ENCODE measurements around the gene ID2.

ID2 gene, protein sequence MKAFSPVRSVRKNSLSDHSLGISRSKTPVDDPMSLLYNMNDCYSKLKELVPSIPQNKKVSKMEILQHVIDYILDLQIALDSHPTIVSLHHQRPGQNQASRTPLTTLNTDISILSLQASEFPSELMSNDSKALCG

DNA sequence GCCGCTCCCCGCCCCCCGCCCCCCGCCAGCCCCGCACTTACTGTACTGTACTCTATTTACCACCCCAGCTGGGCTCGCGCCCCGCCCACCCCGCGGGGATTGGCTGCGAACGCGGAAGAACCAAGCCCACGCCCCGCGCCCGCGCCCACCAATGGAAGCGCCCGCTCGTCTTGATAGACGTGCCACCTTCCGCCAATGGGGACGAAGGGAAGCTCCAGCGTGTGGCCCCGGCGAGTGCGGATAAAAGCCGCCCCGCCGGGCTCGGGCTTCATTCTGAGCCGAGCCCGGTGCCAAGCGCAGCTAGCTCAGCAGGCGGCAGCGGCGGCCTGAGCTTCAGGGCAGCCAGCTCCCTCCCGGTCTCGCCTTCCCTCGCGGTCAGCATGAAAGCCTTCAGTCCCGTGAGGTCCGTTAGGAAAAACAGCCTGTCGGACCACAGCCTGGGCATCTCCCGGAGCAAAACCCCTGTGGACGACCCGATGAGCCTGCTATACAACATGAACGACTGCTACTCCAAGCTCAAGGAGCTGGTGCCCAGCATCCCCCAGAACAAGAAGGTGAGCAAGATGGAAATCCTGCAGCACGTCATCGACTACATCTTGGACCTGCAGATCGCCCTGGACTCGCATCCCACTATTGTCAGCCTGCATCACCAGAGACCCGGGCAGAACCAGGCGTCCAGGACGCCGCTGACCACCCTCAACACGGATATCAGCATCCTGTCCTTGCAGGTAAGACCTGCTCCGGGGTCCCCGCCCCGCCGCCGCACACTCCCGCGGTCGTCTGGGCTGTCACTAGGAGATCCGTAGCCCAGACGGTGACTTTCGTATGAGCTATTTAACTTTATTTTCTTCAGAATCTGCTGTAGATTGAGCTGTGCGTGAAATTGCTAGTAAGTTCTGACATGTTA lies at the start of gene ID2:
Gene ID2 (plus strand): TSS at position 271 of the 907 bp plus-strand sequence. CDS start 110 bp downstream, at position 381.
- DNase-seq (ENCODE audit: low read depth) = peak; percentile 82

DNA sequence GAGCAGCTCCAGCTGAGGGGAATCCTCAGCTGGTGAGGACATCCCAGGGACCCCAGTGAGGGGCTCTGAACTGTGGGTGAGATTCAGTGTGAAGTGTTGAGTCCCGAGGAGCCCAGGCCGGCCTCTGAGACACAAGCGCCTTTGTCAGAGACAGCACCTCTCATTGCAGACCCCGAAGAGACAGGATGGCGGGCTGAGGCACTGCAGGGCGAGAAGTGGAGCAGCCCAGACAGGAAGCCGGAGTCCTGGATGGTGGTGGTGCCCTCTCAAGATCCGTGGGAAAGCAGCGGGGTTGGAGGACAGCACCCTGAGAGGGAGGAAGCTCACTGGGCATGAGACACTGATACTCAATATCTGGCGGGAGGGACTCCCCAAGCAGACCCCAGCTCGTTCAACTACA lies 49.1 kb upstream of the ID2 start:
- no peak for DNase-seq (ENCODE audit: low read depth)

DNA sequence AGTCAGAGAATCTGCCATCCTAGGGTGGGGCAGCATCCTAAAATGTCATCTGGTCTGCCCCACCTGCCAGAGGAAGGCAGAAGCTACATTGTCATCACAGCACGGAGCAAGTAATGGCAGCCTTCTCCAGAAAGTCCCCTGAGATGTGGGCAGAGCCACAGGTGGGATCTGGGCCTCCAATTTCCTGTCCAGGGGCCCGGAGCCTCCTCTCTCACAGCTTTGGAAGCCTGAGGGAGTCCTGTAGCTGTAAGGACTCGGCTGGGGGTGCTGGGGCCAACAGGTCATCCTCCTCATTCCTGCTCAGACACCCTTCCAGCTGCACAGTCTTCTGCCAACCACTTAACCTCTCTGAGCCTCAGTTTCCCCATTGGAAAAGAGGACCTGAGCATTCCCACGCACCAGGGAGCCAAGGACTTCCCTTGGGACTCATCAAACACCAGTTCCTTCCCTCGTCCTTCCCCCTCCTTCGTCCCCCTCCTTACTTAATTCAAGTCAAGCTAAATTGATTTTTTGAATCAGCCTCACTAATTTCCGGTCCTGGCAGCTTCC lies 48.6 kb upstream of the ID2 start:
- DNase-seq (ENCODE audit: low read depth) = no peak

DNA sequence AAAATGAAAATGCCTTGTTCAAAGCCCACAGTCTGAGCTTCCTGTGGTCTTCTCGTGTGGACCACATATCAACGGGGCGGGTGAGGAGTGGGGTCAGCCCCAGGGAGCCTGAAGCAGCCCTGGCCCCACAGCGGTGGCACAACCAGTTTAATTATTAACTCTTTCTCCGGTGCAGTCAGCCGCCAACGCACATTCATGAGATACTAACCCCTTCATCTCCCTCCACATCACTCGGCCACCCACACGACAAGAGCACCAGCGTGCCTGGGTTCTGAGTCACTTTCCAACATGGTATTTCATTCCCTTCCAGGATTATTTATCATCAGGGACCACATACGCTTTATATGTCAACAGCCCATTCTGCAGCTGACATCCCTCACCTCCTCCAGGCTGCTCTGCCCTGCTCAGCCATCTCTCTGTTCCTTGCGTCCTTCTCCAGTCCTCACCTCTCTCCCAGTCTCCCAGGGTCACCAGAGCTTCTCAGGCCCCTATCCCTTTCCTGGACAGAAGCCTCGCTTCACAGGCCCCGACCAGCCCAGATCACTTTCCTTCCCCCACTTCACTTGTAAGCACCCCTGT lies 48.0 kb upstream of the ID2 start:
- DNase-seq (ENCODE audit: low read depth) = peak; percentile 22

DNA sequence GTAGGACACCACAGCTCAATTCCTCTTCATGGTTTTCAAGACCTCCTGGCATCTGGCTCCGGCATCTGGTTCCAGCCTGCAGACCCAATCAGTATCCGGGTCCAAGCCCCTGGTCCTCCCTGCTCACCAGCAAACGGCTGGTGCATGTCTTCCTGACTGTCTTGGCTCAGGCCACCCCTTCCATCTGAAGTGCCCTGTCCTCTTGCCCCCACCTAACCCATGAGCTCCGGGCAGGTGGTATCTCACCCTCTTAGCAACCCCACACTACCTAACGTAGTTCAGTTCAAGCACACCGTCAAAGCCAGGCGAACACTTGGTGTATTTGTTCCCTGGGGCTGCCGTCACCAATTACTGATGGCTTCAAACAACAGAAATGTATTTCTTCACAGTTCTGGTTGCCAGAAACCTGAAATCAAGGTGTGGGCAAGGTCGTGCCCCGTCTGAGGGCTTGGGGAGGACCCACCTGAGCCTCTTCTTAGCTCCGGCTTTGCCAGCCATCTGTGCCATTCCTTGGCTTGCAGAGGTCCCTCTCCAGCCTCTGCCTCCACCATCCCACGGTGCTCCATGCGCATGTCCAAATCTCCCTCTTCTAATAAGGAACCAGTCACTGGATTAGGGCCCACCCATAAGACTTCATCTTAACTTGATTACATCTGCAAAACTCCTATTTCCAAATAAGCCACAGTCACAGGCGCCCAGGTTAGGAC lies 47.2 kb upstream of the ID2 start:
- DNase-seq (ENCODE audit: low read depth) = no peak

DNA sequence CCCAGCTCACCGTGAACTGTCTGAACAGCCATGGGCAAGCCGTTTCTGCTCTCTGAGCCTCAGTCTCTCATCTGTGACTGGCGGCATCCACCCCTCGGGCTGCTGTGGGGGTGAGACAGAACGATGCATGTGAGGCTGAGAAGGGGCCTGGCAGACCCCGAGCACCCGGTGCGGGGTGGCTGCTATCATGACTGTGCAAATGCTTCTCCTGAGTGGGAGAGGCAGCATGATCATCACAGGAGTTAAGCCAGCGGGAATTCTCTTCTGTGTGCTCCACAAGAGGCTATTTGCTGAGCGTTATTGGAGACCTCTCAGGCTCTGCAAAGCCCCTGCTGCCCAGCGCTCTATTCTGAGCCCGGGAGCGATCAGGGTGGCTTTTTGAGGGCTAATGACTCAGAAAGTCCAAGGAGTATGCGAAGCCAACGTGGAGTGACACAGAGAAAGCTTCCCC lies 45.8 kb upstream of the ID2 start:
- DNase-seq (ENCODE audit: low read depth) = no peak

DNA sequence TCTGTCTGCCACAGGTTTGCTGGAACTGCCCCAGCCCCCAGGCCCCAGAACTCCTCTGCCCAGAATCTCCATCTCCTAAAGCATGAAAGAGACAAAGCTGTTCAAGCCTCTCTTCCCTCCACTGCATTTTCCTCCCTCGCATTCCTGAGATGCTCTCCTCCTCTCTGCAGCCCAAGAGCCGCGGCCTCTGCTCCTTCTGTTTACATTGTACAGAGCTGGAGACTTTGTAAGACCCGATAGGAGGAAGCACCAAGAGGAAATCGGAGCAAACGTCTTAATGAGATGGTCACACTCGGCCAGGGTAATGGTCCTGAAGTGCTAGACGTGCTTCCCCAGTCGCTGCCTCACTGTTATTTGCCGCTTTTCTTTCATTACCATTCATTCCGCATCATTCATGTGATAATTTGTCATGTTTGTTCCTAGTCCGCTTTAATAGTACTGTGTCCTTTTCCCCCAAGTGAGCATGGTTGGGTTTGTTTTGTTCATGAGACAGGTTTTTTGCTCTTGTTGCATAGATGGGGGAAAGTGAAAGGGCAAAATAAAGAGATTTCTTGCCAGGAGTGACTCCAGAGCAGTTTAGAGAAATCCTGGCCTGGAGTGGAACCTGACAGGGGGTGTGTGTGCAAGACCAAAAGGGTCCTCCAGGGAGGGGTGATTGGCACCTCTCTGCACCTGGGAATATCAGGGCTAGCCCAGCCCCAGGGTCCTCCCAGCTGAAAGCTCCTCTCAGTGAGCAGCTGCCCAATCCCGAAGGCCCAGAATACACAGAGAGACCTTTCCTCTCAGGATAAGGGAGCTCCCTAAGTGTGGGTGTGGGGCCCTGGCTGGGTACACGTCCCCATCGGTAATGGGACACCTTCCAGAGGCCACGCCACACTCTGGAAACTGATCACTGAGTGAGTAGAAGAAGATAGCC lies 44.9 kb upstream of the ID2 start:
- no peak for DNase-seq (ENCODE audit: low read depth)

DNA sequence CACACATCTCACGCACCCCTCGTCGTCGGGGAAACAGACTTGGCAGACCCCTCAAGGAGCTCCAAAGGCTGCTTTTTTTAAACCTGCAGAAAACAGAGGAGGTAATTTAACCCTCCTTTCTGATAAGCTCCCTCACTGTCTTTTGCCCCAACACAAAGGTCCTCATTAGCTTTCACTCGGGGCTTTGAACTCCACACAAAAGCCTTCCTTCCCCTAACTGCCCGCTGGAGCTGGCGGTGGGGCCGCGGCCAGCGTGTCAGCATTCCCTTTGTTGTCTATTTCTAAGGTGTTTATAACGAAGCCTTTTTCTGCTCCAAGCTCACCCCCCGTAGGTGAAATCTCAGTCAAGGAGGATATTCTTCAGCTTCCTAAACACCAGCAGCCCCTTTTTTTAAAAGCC lies 43.5 kb upstream of the ID2 start:
- no peak for DNase-seq (ENCODE audit: low read depth)

DNA sequence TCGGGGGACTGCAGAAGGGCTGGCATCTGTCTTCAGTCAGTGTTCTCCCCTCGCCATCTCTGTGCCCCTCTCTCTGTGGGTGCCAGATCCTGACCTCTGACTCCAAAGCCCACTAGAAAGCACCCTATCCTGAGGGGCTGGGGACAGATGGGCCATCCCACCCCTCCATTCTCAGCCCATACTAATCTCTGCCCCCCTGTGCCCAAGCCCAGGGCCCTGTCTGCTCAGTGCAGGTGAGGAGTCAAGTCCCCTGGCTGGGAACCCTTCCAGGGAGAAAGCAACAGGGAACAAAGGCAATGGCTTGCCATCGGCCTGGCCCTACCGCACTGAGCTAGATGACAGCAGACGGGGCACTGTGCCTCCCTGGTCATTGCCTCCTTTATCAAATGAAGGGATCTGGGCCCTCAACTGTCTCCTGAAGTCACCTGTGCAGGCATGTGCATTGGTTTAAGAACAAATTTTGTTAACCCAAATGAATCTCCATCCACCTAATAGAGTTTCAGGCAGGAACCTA lies 42.7 kb upstream of the ID2 start:
- no peak for DNase-seq (ENCODE audit: low read depth)

DNA sequence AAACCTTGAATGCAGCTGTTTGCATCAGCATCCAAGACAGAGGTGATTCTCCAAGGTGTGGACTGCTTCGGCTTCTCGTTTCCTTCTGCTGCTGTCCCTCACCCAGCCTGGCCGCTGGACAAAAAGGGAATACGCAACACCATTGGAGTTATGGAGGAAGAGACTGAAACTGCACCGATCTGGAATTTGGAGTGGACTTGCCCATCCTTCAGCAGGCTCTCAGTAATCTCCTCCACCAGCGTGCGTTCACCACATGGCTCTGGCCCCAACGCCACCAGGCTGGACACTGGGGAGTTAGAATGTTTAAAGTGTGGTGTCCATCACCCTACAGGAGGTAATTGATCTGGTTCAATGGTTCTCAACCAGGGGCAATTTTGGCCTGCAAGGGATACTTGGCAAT lies 41.4 kb upstream of the ID2 start:
- DNase-seq (ENCODE audit: low read depth) = no peak

DNA sequence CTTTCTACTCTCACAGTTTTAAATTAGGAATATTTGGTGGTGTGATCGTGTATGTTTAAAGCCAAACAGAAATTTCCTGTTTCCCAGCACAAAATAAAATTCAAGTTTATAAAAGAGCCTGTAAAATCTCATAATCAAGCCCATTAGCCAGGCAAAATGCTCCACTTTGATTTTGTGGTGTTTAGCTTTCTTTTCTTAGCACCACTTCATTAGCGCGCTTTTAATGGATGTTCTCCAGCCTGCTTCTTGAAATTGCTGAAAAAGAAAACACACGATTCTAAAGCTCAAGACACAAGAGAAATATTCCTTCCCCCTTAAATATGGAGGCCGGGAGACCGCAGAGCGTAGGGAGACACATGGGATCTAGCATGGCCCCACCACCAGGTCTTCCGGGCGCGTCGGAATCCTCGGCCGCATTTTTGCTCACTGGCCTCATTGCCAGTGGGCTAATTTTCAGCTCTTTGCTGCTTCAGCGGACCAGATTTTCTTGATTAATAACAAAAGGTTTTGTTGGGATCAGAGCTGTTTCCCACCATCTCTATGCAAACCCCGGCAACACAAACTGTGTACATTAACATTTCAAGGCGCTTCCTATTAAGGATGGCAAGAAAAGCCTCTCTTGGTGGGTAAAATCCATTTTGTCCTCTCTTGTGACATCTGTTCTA lies 40.4 kb upstream of the ID2 start:
- no peak for DNase-seq (ENCODE audit: low read depth)

DNA sequence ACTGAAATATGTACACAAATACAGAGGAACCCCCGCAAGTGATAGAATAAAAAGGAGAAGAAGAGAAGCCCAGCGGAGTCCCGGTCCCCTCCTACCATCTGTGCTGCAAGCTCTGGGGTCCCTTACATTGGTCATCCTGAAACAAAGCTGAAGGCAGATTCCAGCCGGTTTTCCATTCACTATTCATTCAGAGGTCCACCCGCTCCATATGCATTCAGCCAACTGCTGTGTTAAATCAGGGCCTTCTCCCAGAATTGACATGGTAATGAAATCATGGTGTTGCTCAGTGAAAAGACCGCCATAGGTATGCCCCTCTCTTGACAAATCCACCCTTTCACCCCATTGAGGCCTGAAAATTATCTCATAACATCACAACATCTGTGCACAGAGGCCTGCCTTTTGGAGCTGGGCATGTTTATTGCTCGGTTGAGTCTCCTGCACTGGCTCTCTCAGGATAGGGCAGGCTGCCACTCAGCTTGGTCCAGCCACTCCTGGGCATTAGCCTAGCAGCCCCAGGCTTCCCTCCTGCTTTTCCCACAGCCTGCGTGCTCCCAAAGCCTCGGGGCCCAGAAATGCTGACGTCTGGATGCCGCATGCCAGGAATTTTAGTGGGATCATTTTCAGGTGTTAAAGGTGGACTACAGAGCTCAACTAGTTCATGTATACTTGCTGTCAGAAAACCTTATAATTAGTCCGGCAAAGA lies 39.3 kb upstream of the ID2 start:
- DNase-seq (ENCODE audit: low read depth) = no peak

DNA sequence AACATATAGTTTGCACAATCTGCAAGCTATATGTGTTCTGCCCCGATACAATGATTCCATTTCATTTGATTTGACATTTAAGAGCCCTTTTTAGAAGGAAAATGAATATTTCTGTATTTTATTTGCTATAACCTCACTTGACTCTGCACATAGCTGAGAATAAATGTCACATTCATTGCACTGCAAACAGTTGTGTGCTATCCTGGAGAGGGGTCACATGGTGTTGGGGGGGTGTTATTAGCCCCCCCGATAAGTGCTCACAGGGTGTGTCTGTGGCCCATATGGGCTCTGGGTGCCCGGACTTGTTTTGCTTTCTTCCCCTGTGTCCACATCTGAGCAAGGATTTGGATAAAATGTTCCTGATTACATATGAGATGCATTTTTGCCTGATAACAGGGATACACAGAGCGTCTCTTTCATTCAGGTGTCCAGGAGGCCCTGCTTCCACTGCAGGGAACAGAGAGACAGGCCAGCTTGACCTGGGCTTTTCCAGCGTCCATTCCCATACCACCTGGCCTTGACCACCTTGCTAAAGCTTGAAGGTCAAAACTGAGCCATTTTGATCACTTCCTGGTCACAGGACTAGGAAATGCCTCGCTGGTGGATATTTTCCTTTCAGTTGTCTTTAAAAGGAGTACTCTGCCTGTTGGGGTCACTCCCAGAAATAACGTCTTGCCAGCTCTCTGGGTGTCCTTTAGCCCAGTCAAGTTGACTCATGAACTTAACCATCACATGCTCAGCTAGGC lies 38.4 kb upstream of the ID2 start:
- DNase-seq (ENCODE audit: low read depth) = no peak

DNA sequence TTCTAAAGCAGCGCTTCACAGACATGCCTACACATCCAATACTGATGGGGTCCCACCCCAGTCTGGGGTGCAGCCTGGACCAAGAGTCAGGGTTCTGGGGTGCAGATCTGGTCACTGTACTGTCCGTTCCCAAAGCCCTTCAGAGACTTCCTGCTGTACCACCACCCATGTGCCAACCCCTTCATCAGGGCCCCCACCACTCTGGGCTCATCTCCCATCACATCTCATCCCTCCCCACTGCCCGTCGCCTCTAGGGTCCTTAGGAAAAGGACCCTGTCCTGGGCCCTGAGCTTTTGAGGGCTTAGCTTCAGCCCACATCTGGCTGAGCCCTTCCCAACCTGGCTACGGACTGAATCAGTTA lies 37.9 kb upstream of the ID2 start:
- no peak for DNase-seq (ENCODE audit: low read depth)

DNA sequence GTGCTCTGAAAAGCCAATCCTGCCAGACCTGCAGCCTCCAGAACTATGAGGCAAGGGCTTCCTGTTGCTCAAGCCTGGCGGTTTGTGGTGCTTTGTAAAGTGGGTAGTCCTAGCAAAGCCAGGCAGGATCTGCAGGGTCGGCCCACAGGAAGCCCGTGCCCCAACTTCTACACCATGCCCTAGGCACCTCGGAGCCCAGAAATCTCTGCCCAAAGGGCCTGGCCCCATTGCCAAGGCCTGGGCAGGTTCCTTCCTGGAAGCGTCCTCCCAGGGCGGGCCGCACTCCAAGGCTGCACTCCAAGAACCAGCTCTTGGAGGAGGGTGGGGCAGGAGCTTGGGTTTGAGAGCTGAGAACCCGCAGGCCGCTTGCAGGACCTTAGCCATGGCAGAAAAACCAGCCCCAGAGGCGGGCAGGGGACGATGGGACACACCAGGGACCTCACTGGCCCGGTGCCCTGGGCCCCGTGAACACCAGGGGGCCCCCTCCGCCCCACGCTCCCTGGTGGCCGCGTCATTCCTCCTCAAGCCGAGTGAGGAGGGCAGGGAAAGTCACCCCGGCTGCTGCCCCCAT lies 37.2 kb upstream of the ID2 start:
- DNase-seq (ENCODE audit: low read depth) = no peak

DNA sequence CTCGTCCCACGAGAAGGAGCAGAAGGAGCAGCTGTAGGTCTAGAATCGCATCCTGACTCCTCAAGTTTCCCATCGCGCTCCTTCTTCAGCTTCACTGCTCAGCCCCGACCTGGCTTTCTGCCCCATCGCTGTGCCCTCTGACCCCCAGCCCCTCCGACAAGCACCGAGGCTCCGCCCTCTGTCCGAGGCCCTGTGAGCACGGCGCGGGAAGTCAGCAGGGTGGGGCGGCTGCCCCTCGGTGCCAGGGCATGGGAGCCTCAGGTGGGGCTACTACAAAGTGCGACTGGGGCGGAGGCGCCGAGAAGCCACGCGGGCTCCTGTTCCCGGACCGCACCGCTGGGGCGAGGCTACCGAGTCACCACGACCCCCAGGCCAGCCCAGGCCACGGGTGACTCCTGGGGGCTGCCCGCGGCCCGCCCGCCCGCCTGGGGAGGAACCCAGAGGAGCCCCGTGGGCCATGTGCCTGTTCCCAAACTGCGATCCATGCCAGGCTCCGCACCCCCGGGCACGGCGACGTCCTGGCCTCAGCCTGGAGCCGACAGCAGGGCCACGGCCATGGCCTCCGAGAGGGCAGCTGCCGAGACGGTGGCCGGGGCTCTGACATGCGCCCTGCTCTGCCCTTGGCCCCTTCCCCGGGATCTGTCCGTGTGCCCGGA lies 36.6 kb upstream of the ID2 start:
- no peak for DNase-seq (ENCODE audit: low read depth)

DNA sequence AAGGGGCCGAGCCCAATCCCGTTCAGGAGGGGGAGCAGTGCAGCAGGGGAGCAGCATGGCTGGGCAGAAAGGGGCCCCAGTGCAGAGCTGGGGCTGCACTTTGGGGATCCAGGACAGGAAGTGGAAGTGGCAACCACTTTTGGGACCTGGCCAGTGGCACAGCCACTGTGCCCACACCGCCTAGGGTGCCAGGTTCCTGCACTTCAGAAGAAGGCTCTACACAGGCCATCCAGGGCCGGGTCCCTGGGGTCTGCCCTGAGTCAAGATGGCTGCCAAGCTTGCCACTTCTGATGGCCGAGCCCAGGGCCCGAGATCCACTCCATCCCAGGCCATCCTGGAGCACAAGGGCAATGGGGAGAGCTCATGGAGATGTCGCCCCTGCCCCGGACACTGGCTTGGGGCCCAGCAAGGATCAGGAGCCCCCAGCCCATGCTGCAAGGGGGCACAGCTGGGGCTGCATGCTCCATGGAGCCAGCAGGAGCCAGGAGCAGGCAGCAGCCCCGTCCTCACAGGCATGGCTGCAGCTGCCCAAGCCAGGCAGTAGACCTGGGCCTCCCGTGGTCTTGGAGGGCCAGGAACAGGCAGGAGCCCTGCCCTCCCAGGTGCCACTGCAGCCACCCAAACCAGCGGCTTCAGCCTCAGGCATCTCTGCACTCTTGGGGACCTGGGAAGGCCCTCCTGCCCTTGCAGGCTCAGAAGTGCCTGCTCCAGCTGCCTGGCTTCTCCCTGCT lies 35.0 kb upstream of the ID2 start:
- no peak for DNase-seq (ENCODE audit: low read depth)

DNA sequence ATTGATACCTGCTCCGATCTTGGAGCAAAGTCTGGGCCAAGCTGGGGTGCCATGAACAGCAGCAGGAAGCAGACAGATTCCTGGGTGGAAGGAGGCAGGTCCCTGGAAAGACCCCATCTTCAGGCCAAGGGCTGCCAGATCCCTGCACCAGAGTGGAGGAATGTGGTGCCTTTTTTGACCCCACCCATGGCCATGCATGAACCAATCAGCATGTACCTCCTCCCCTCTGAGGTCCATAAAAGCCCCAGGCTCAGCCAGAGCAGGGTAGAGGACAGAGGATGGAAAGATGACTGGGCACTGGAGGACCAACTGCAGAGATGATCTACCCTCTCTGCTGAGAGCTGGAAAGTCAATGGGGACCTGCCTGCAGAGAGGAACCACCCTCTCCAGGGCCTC lies 34.4 kb upstream of the ID2 start:
- DNase-seq (ENCODE audit: low read depth) = no peak

Data from HS-5 (cell line).